IMR-90 (cell line): ENCODE measurements around the gene ANKRD40CL. TPM values are rescaled to one million over a fixed set of nuclear protein-coding genes. Genes with fewer than 3 reads are reported as not detected.

Experiments used
- ATAC-seq: fragments of 200-7000 bp; cut with Tn5 transposase; 2 replicates; pipeline ENCODE4 v1.9.1; 2020; ENCODE audit warnings: low read depth, mild to moderate bottlenecking, moderate library complexity
- BruUV-seq: library from RNA; stranded (reverse); fragments of 400-500 nt; replicated peaks from 2 replicates; lab custom pipeline; 2021; lab: Mats Ljungman, UMichigan
- CTCF ChIA-PET: fragments of 300-600 bp; formaldehyde crosslinking; extraction: SDS; loops from one replicate; lab custom pipeline; 2021; ENCODE audit warnings: antibody characterized with exemption; lab: Yijun Ruan, JAX
- POLR2A ChIA-PET: fragments of 300-600 bp; sonication (Branson Sonifier 250); formaldehyde crosslinking; loops from one replicate; lab custom pipeline; 2022; ENCODE audit warnings: antibody characterized with exemption; ENCODE audit not compliant: unreplicated experiment; lab: Charles Lee
- DNase-seq: peaks from one replicate; pipeline ENCODE4 v3.0.0; 2013
- H2AFZ ChIP-seq: replicated peaks from 2 replicates; pipeline ENCODE3; 2013; ENCODE audit warnings: low read length, mild to moderate bottlenecking; ENCODE audit not compliant: poor library complexity
- H2AK5ac ChIP-seq: 2 replicates; pipeline ENCODE4 v1.6.1; 2013; ENCODE audit warnings: low read depth, low read length, inconsistent platforms
- H2AK9ac ChIP-seq: replicated peaks from 2 replicates; pipeline ENCODE3; 2013; ENCODE audit warnings: mild to moderate bottlenecking, low read depth, low read length, moderate library complexity; ENCODE audit not compliant: poor library complexity
- H2BK120ac ChIP-seq: 2 replicates; pipeline ENCODE4 v1.6.1; 2013; ENCODE audit warnings: low read depth, low read length, inconsistent platforms
- H2BK15ac ChIP-seq: 3 replicates; pipeline ENCODE4 v1.6.1; 2013; ENCODE audit warnings: low read depth, low read length, inconsistent platforms
- H2BK20ac ChIP-seq: 2 replicates; pipeline ENCODE4 v1.6.1; 2013; ENCODE audit warnings: low read depth, mild to moderate bottlenecking, inconsistent platforms, low read length, moderate library complexity
- H2BK5ac ChIP-seq: 2 replicates; pipeline ENCODE4 v1.6.1; 2013; ENCODE audit warnings: mild to moderate bottlenecking, low read depth, low read length, inconsistent platforms; ENCODE audit not compliant: poor library complexity, severe bottlenecking
- H3K14ac ChIP-seq: replicated peaks from 2 replicates; pipeline ENCODE4 v1.6.1; 2013; ENCODE audit warnings: low read depth, low read length, inconsistent platforms
- H3K18ac ChIP-seq: 2 replicates; pipeline ENCODE4 v1.6.1; 2013; ENCODE audit warnings: low read depth, low read length, control low read depth
- H3K23ac ChIP-seq: 2 replicates; pipeline ENCODE4 v1.6.1; 2013; ENCODE audit warnings: low read depth, low read length, inconsistent platforms
- H3K27ac ChIP-seq: 2 replicates; pipeline ENCODE4 v1.5.1; 2013; ENCODE audit warnings: mild to moderate bottlenecking, control low read depth, low read length; ENCODE audit not compliant: insufficient read depth
- H3K27me3 ChIP-seq: 2 replicates; pipeline ENCODE4 v1.6.1; 2013; ENCODE audit warnings: low read length; ENCODE audit not compliant: control insufficient read depth, insufficient read depth
- H3K36me3 ChIP-seq: 2 replicates; pipeline ENCODE4 v1.6.1; 2013; ENCODE audit warnings: low read length, mixed read lengths; ENCODE audit not compliant: control insufficient read depth, insufficient read depth
- H3K4ac ChIP-seq: 2 replicates; pipeline ENCODE4 v1.6.1; 2013; ENCODE audit warnings: low read depth, low read length, inconsistent platforms
- H3K4me1 ChIP-seq: 2 replicates; pipeline ENCODE4 v1.6.1; 2013; ENCODE audit warnings: low read length, mixed read lengths; ENCODE audit not compliant: control insufficient read depth, insufficient read depth
- H3K4me2 ChIP-seq: 2 replicates; pipeline ENCODE4 v1.6.1; 2013; ENCODE audit warnings: low read depth, mild to moderate bottlenecking, control low read depth, low read length, moderate library complexity
- H3K4me3 ChIP-seq: 2 replicates; pipeline ENCODE4 v1.5.1; 2013; ENCODE audit warnings: low read depth, mild to moderate bottlenecking, control low read depth, low read length, moderate library complexity; ENCODE audit not compliant: insufficient read depth
- H3K56ac ChIP-seq: 2 replicates; pipeline ENCODE4 v1.6.1; 2013; ENCODE audit warnings: low read length, inconsistent platforms; ENCODE audit not compliant: insufficient read depth; ENCODE audit errors: extremely low read depth
- H3K79me1 ChIP-seq, 2 experiments: 2 replicates each; pipeline ENCODE4 v1.6.1; 2013; ENCODE audit warnings: low read length in 2 of 2, inconsistent platforms in 1 of 2, low read depth in 1 of 2
- H3K9ac ChIP-seq: 2 replicates; pipeline ENCODE4 v1.6.1; 2013; ENCODE audit warnings: low read depth, low read length, control low read depth
- H3K9me1 ChIP-seq: 2 replicates; pipeline ENCODE4 v1.6.1; 2013; ENCODE audit warnings: low read length, inconsistent platforms; ENCODE audit not compliant: insufficient read depth
- H3K9me3 ChIP-seq: 2 replicates; pipeline ENCODE4 v1.6.1; 2013; ENCODE audit warnings: low read length; ENCODE audit not compliant: control insufficient read depth, insufficient read depth
- H4K20me1 ChIP-seq: 2 replicates; pipeline ENCODE4 v1.6.1; 2013; ENCODE audit warnings: low read length, inconsistent platforms; ENCODE audit not compliant: insufficient read depth
- H4K5ac ChIP-seq: 2 replicates; pipeline ENCODE4 v1.6.1; 2013; ENCODE audit warnings: mild to moderate bottlenecking, low read depth, low read length, control low read depth
- H4K8ac ChIP-seq, 2 experiments: 2 replicates each; pipeline ENCODE4 v1.6.1; 2013; ENCODE audit warnings: low read depth in 2 of 2, low read length in 2 of 2, control low read depth in 1 of 2, inconsistent platforms in 1 of 2
- H4K91ac ChIP-seq: 2 replicates; pipeline ENCODE4 v1.6.1; 2013; ENCODE audit warnings: low read depth, low read length, inconsistent platforms; ENCODE audit not compliant: insufficient read depth
- CHD1 ChIP-seq: IDR thresholded peaks from 2 replicates; pipeline ENCODE4 v1.6.1; 2012; ENCODE audit warnings: low read depth, low read length, improper control_type of control experiment
- ELK1 ChIP-seq: fragments of 150-350 bp; IDR thresholded peaks from 2 replicates; pipeline ENCODE4 v1.6.1; 2016; ENCODE audit warnings: low read depth, mild to moderate bottlenecking, low read length, moderate library complexity, borderline replicate concordance
- FOS ChIP-seq: fragments of 150-350 bp; IDR thresholded peaks from 2 replicates; pipeline ENCODE4 v1.6.1; 2016; ENCODE audit warnings: low read depth, low read length
- MAFK ChIP-seq: IDR thresholded peaks from 2 replicates; pipeline ENCODE4 v1.6.1; 2012; ENCODE audit warnings: low read depth, low read length, improper control_type of control experiment
- NFE2L2 ChIP-seq: fragments of 150-350 bp; IDR thresholded peaks from 2 replicates; pipeline ENCODE4 v1.6.1; 2016; ENCODE audit warnings: low read depth, mild to moderate bottlenecking, low read length
- RAD21 ChIP-seq: IDR thresholded peaks from 2 replicates; pipeline ENCODE4 v1.6.1; 2012; ENCODE audit warnings: low read length, improper control_type of control experiment
- RCOR1 ChIP-seq: IDR thresholded peaks from 2 replicates; pipeline ENCODE4 v1.6.1; 2012; ENCODE audit warnings: mild to moderate bottlenecking, low read length, improper control_type of control experiment; ENCODE audit not compliant: insufficient replicate concordance
- SMC3 ChIP-seq: fragments of 150-350 bp; IDR thresholded peaks from 2 replicates; pipeline ENCODE4 v1.6.1; 2016; ENCODE audit warnings: low read depth, mild to moderate bottlenecking, antibody characterized with exemption, low read length, moderate library complexity
- USF2 ChIP-seq: fragments of 150-350 bp; IDR thresholded peaks from 2 replicates; pipeline ENCODE4 v1.6.1; 2017; ENCODE audit warnings: mild to moderate bottlenecking, antibody characterized with exemption, low read length, low read depth
- WGBS, 2 experiments: methylation state at CpG; one replicate each; pipeline versions ENCODE4 v1.1.5 to v1.1.7; 2013; ENCODE audit warnings: missing lambda C conversion rate in 2 of 2; ENCODE audit not compliant: insufficient read length in 1 of 2; ENCODE audit errors: extremely low coverage in 2 of 2; 5-methylcytosine and 5-hydroxymethylcytosine counted together
- dilution Hi-C: fragments of 300-500 bp; cut with HindIII; formaldehyde crosslinking; loops from one replicate; pipeline ENCODE4 v1.14.3; 2018; ENCODE audit warnings: low sequenced_read_pairs; ENCODE audit not compliant: unreplicated experiment
- in situ Hi-C: fragments of 300-500 bp; cut with MboI; formaldehyde crosslinking; loops from 3 replicates; pipeline ENCODE4 v1.14.3; 2019; ENCODE audit warnings: low sequenced_read_pairs, inconsistent platforms, mixed read lengths
- intact Hi-C: fragments of 100-400 bp; cut with micrococcal nuclease; formaldehyde crosslinking; loops from 2 replicates; pipeline ENCODE4 v1.10.0; 2022
- polyA plus RNA-seq, 3 experiments: library from polyadenylated mRNA; depleted of rRNA; stranded (reverse); fragments of >200 nt; gene quantifications; 2 replicates each; pipeline ENCODE4 v1.2.3, GENCODE V29; 2012; ENCODE audit warnings: low replicate concordance in 1 of 3
- total RNA-seq: library from RNA; depleted of rRNA; stranded (reverse); fragments of >200 nt; gene quantifications from 2 replicates; pipeline ENCODE4 v1.2.3, GENCODE V29; 2012

The ANKRD40CL gene
- total and polyA plus RNA-seq, 2 of the 4 experiments (the other 2 are of a cell fraction), result not detected

- H4K20me1 ChIP-seq, result no peaks in the 10 kb centered on the region
- 91% methylated on average over 6 of the region's 8 CpGs; no CpG with 5 or more reads in 1 of the 2 experiments for WGBS, 2 experiments
- BruUV-seq, result no TSS peak
- H2AFZ ChIP-seq, result no peak overlapping the region
- no peak overlapping the region for H3K9ac ChIP-seq
- H3K27me3 ChIP-seq, result peaks cover 7% of the 10 kb centered on the region
- no peaks in the 10 kb centered on the region for H3K36me3 ChIP-seq
- no peaks in the 10 kb centered on the region for H3K9me1 ChIP-seq
- TF ChIP-seq FOS, result no peak
- TF ChIP-seq USF2, result no peak
- TF ChIP-seq NFE2L2, result no peak
- no peak for TF ChIP-seq RCOR1
- no peak for TF ChIP-seq CHD1
- no peak for TF ChIP-seq SMC3
- no peak for TF ChIP-seq ELK1
- TF ChIP-seq MAFK, result no peak
- no peak for TF ChIP-seq RAD21
- no peak overlapping the region for H4K5ac ChIP-seq
- POLR2A ChIA-PET, result no interaction called here
- H3K18ac ChIP-seq, result no peak overlapping the region
- H3K4me3 ChIP-seq, result no peak overlapping the region
- H3K56ac ChIP-seq, result no peak overlapping the region
- H2BK120ac ChIP-seq, result no peak overlapping the region
- H4K8ac ChIP-seq, result no peak overlapping the region
- DNase-seq (no peak), ATAC-seq (no peak)
- CTCF ChIA-PET, result interaction anchor here (0.5 kb wide), 2 partner anchors 238 to 309 kb away, joined by 3 to 4 read pairs; no protein-coding TSS in a partner anchor
- no peak overlapping the region for H2BK15ac ChIP-seq
- no peak overlapping the region for H4K91ac ChIP-seq
- in situ Hi-C loops, result no loop called here
- H3K4me2 ChIP-seq, result no peak overlapping the region
- dilution Hi-C loops, result no loop called here
- H3K4ac ChIP-seq, result no peak overlapping the region
- no peak overlapping the region for H2AK5ac ChIP-seq
- no peak overlapping the region for H3K23ac ChIP-seq
- H2BK5ac ChIP-seq, result no peak overlapping the region
- H3K27ac ChIP-seq, result no peak overlapping the region
- H2AK9ac ChIP-seq, result no peak overlapping the region
- no peaks in the 10 kb centered on the region for H3K9me3 ChIP-seq
- H3K14ac ChIP-seq, result no peak overlapping the region
- no peaks in the 10 kb centered on the region for H3K4me1 ChIP-seq
- H2BK20ac ChIP-seq, result no peak overlapping the region
- intact Hi-C loops, result no loop called here
- no peaks in the 10 kb centered on the region for H3K79me1 ChIP-seq
These were observed 2.6 kb upstream of the ANKRD40CL start for GRCh38 chr17:50769884-50770283.
